Gastroesophageal sphincter (tissue), 3 donors: Measurements from ENCODE around the gene STS.

Experiments
- CTCF ChIP-seq, 4 experiments: fragments of 200-600 bp in 2 of 4; fragments of 450-650 bp in 2 of 4; sonication (generic) in 1 of 4; IDR thresholded peaks; one replicate each; pipeline ENCODE4 v1.5.1; 2017 to 2019; ENCODE audit warnings: antibody characterized with exemption in 4 of 4, mild to moderate bottlenecking in 2 of 4, moderate library complexity in 2 of 4
- EP300 ChIP-seq: sonication (generic); formaldehyde crosslinking; IDR thresholded peaks from one replicate; pipeline ENCODE4 v1.6.1; 2017; ENCODE audit warnings: antibody characterized with exemption, mild to moderate bottlenecking
- POLR2A ChIP-seq, 2 donors: fragments of 450-650 bp; IDR thresholded peaks; one replicate each; pipeline ENCODE4 v1.6.1; 2017; ENCODE audit warnings: antibody characterized with exemption in 2 of 2, mild to moderate bottlenecking in 2 of 2, moderate library complexity in 1 of 2

- TF ChIP-seq EP300 (no peak), CTCF (IDR thresholded peaks at IDR 0.05) (no peak), POLR2A (IDR thresholded peaks at IDR 0.05) (no peak)
These were observed 44.2 kb downstream of the STS start for GRCh38 chrX:7191681-7192110.
